Parathyroid adenoma (tissue), 2 donors: ENCODE measurements around the gene PAX5.

Experiments used
- H2AFZ ChIP-seq: fragments of 300-600 bp; sonication (generic); one replicate; pipeline ENCODE4 v1.7.0; 2017; ENCODE audit warnings: antibody characterized with exemption, mild to moderate bottlenecking
- H3K27ac ChIP-seq: fragments of 300-600 bp; sonication (generic); one replicate; pipeline ENCODE4 v1.7.0; 2017
- H3K27me3 ChIP-seq: fragments of 300-600 bp; sonication (generic); one replicate; pipeline ENCODE4 v1.7.0; 2017; ENCODE audit warnings: low read length; ENCODE audit not compliant: control insufficient read depth, insufficient read depth
- H3K36me3 ChIP-seq: fragments of 300-600 bp; sonication (generic); one replicate; pipeline ENCODE4 v1.7.0; 2017; ENCODE audit warnings: low read length; ENCODE audit not compliant: control insufficient read depth, insufficient read depth
- H3K4me1 ChIP-seq: fragments of 300-600 bp; sonication (generic); one replicate; pipeline ENCODE4 v1.7.0; 2017; ENCODE audit warnings: control low read depth
- H3K4me2 ChIP-seq: fragments of 300-600 bp; sonication (generic); one replicate; pipeline ENCODE4 v1.7.0; 2017; ENCODE audit warnings: low read length
- H3K4me3 ChIP-seq: fragments of 300-600 bp; sonication (generic); one replicate; pipeline ENCODE4 v1.7.0; 2017; ENCODE audit warnings: low read depth, low read length
- H3K79me2 ChIP-seq: fragments of 300-600 bp; sonication (generic); one replicate; pipeline ENCODE4 v1.7.0; 2017; ENCODE audit warnings: control low read depth
- H3K9ac ChIP-seq: fragments of 300-600 bp; sonication (generic); one replicate; pipeline ENCODE4 v1.7.0; 2017; ENCODE audit warnings: mild to moderate bottlenecking
- H3K9me3 ChIP-seq: fragments of 300-600 bp; sonication (generic); one replicate; pipeline ENCODE4 v1.7.0; 2017; ENCODE audit warnings: low read length; ENCODE audit not compliant: control insufficient read depth
- CTCF ChIP-seq: fragments of 300-600 bp; sonication (generic); IDR thresholded peaks from one replicate; pipeline ENCODE4 v1.7.0; 2017; ENCODE audit warnings: antibody characterized with exemption, mild to moderate bottlenecking
- donor health status: primary hyperparathyroidism.

Gene PAX5

GRCh38 chr9:36906492-36906891, 127.6 kb downstream of the PAX5 start:
- Histone ChIP-seq H3K9me3 (no peaks in the 10 kb centered on the region), H3K27ac (no peak overlapping the region), H3K4me2 (no peak overlapping the region), H3K27me3 (no peaks in the 10 kb centered on the region), H3K36me3 (no peaks in the 10 kb centered on the region), H3K4me3 (no peak overlapping the region), H3K79me2 (no peaks in the 10 kb centered on the region), H3K9ac (no peak overlapping the region), H3K4me1 (no peaks in the 10 kb centered on the region), H2AFZ (no peak overlapping the region)
- no peak for TF ChIP-seq CTCF

GRCh38 chr9:36905101-36906066, 128.7 kb downstream of the PAX5 start:
- Histone ChIP-seq H3K27me3 (no peaks in the 10 kb centered on the region), H3K4me2 (no peak overlapping the region), H3K4me1 (no peaks in the 10 kb centered on the region), H3K9me3 (no peaks in the 10 kb centered on the region), H3K27ac (no peak overlapping the region), H3K4me3 (no peak overlapping the region), H2AFZ (no peak overlapping the region), H3K36me3 (no peaks in the 10 kb centered on the region), H3K9ac (no peak overlapping the region), H3K79me2 (no peaks in the 10 kb centered on the region)
- no peak for TF ChIP-seq CTCF

- Histone ChIP-seq H3K4me3 (no peak overlapping the region), H3K9ac (no peak overlapping the region), H3K4me2 (no peak overlapping the region), H3K27me3 (no peaks in the 10 kb centered on the region), H3K79me2 (no peaks in the 10 kb centered on the region), H3K36me3 (no peaks in the 10 kb centered on the region), H2AFZ (no peak overlapping the region), H3K4me1 (no peaks in the 10 kb centered on the region), H3K9me3 (no peaks in the 10 kb centered on the region), H3K27ac (no peak overlapping the region)
- no peak for TF ChIP-seq CTCF
Measured at GRCh38 chr9:36903541-36904435, 130.3 kb downstream of the PAX5 start.

- H3K27me3 ChIP-seq: no peaks in the 10 kb centered on the region
- H3K4me2 ChIP-seq: no peak overlapping the region
- H3K4me3 ChIP-seq: no peak overlapping the region
- no peaks in the 10 kb centered on the region for H3K36me3 ChIP-seq
- H3K9ac ChIP-seq: no peak overlapping the region
- no peak for TF ChIP-seq CTCF
- no peaks in the 10 kb centered on the region for H3K4me1 ChIP-seq
- no peaks in the 10 kb centered on the region for H3K9me3 ChIP-seq
- no peaks in the 10 kb centered on the region for H3K79me2 ChIP-seq
- H3K27ac ChIP-seq: no peak overlapping the region
- no peak overlapping the region for H2AFZ ChIP-seq
Measured at GRCh38 chr9:36902861-36903524, 131.1 kb downstream of the PAX5 start.
